ENCODE measurements around the gene UBE2N.
A peak's percentile ranks its signal among the peaks of the same experiment; 100 is the strongest.
"Not testable (repeated sequence)": the region's sequence is repeated elsewhere in the genome, so short reads cannot be mapped to it uniquely, and the experiment has no call there.

UBE2N gene

DNA sequence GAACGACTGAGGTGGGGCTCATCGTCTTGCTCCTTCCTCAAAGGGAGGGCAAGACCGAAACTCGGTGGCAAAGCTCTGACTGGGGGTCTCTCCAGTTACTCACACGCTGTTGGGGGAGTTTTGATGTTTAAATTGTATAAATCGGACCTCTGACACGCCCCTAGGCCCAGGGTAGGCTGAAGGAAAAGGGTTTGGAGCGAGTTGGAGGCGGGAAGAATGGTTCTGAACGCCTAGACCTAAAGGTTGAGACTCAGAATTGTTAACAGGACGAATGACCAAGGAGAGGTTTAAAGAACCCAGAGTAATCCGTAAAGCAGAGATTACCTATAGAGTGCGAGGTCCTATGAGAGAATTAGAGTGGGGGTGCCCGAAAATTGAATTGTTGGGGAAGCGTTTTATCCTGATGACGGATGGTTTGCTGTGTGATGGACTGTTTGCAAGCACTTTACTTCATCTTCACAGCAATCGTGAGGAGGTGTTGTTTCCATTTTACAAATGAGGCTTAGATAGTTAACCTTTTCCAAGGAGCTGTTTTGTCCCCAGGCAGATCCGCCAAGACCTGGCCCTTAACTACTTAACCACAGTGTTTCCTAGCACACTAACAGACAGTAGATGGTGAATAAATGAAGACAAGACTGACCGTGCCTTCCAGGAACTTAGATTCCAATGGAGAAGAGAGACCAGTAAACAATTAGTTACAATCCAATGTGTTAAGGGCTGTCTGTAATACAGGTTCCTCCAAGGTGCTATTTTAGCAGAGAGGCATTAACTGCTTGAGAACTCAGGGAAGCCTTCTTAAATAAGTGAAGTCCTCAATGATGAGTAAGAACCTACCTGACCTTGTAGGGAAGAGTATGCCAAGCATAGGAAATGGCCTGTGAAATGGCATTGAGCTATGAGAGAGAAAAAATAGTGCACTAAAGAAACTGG lies 929 bp upstream of the UBE2N start:
- peak; percentile 53 for DNase-seq

DNA sequence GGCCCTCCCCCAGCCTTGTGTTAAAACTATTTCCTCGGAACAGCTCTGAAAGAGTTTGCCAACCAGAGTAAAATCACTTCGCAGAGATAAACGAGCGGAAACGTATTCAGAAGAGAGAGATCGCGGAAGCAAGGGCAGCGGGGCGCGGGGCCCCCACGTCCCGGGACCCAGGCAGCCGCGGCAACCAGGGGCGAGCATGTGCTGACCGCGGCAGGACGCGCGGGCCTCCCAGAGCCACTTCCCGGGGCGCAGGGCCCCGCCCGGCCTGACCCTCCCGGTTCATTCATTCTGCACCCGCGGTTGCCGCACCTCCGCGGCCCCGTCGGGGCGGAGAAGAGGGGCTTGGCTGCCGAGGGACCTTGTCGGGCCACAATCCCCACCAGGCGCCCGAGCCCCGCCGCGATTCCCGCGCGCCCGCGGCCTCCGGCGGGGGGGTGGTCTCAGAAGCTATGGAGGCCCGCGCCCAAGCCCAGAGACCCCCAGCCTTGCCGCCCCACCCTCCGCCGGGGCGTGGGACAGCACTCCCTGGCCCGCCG lies 598 bp downstream of the UBE2N start:
- DNase-seq: no peak

DNA sequence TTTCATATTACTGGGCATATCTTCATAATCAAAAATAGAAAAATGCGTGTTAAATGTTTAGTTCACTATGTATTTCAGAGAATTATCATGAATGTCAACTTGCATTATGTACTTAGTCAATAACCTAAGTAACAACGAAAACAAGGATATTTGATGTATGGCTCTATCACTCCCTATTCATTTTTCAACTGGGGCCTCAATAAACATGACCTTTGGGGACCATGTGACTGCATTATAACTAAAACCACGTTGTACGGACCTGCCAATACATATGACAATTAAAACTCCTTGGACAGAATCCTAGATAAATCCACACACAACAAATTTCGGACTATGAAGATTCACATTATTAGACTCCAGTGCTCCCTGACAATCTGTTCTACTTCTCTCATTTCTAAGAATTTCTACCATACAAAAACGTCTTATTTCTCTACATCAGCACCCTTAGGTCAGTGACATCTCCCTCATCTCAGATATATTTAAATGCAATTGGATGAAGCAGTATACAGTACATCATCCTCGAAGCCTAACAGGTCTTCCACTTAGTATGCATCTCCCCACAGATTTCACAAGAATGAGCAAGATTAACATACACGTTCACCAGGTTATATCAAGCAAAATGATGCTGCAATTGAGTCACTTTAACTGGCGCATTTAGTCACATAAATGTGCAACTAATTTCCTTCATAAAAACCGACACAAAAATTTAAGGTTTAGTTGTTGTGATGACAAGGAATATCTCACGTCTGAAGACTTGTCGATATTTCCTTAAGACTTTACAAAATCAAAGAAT lies 1.5 kb downstream of the UBE2N start:
- no peak for DNase-seq

DNA sequence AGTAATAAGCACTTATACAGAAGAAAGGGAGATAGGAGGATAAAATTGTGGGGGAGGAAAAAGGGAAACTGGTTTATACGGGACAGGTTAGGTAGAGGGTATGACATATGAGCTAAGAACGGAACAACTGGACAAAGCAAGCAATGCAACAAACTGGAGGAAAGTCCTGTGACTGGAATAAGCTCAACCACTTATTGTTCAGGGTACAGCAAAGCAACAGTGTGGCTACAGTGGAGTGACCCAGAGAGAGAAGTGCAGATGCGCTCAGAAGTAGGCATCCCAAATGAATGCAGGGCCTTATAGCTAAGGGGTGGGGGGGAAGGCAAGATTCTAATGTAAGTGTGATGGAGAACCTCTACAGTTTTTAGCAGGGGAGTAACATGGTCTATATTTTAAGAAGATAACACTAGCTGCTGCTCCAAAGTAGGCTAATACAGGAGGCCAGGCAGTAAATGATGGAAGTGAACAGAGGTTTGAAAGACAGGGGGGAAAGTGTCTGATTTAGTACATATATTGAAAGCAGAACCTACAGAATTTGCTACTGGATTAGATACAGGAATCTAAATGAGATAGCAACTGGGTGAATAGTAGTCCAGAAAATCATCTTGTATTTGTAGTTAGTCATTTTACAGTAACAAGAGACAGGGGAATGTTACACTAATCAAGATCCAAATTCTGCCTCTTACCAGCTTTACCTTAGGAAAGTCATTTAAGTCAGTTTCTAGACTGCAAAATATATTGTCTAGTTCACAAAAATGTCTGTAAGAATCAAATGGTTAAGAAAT lies 3.3 kb downstream of the UBE2N start:
- no peak for DNase-seq

DNA sequence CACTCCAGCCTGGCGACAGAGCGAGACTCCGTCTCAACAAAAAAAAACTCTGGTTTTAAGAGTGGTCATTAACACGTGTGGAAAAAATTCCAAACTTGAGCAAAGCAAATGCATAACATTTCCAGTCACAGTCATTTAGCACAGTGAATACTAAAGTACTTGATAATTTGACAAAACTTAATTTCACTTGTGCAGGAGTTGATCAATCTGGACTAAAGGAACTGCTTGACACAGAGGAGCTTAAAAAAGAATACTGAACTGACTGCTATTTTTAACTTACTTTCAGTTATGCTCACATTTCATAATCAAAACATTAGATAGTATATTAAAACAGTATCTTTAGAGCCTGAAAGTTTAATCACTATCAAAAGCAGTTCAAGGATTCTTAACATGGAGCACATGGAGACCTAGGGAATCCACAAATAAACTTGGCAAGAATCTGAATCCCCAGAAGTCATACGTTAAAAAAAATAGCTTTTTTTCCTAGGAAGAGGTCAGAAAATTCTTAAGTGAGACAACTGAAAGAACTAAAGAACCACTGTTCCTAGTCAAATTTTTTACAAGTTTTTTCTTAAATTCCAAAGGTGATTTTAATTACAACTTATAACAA lies 7.4 kb downstream of the UBE2N start:
- DNase-seq: no peak

DNA sequence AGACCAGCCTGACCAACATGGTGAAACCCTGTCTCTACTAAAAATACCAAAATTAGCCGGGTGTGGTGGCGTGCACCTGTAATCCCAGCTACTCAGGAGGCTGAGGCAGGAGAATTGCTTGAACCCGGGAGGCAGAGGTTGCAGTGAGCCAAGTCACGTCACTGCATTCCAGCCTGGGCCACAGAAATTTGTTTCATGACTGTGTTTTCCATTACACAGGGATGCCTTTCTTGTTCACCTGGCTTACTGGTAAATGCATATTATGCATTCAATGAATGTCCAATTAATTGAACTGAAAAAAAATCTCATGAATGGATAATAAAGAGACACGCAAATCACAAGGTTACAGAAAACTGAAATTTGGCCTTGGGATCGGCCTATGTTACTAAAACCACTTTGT lies 9.7 kb downstream of the UBE2N start:
- not testable (repeated sequence) for DNase-seq

DNA sequence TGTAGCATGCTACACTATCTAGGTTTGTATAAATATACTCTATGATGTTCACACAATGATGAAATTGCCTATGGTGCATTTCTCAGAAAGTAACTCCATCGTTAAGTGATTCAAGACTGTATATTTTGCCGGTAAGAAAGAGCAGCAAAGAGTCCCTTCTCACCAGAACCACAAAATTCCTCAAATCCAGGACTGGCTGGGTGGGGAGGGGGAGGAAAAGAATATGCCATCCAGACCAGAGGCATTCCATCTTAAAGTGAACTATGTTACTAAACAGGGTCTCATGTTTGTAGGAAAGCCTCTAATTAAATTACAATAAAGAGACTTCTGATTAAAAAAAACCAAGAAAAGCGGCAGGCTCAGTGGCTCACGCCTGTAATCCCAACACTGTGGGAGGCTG lies 11.5 kb downstream of the UBE2N start:
- DNase-seq: no peak

DNA sequence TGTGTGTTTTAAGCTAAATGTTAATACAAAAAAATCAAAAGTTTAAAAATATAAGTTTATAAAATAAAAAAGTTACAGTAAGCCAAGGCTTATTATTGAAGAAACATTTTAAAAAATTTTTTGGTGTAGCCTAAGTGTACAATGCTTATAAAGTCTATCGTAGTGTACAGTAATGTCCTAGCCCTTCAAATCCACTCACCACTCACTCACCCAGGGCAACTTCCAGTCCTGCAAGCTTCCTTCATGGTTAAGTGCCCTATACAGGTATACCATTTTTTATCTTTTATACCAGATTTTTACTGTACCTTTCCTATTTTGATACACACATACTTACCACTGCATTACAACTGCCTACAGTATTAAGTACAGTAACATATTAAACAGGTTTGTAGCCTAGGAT lies 11.9 kb downstream of the UBE2N start:
- DNase-seq: no peak

DNA sequence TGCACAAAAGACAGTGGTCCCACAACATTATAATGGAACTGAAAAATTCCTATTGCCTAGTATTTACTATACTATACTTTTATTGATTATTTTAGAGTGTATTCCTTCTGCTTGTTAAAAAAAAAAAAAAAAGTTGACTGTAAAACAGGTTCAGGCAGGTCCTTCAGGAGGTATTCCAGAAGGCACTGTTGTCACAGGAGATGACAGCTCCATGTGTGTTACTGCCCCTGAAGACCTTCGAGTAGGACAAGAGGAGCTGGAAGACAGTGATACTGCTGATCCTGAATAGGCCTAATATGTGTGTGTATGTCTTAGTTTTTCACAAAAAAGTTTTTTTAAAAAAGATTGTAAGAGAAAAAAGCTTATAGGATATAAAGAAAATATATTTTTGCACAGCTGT lies 12.3 kb downstream of the UBE2N start:
- no peak for DNase-seq

DNA sequence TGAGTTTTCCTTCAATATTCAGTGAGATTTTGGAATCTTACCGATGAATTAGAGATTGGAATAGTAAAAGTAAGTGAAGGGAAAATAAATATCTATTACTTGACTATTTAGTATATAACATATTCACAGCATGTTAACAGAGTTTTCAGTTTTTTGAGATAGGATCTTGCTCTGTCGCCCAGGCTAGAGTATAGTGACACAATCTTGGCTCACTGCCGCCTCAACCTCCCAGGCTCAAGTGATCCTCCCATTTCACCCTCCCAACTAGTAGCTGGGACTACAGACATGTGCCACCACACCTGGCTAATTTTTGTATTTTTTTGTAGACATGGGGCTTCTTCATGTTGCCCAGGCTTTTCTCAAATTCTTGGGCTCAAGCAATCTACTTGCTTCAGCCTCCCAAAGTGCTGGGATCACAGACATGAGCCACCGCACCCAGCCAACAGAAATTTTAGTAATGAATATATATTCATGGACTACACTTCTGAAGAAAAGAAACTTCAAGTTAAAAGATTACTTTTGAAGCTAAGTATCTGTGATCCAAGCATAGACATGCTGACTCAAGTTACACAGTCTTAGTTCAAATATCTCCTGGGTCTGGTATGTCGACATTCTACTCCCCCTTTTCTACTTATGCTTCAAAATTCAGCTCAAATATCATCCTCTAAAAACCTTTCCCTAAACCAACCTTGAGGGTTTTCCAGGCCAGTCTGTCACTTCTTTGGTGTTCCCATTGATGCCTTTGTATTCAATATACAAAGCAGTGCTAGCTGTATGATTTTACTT lies 13.8 kb downstream of the UBE2N start:
- DNase-seq: no peak

DNA sequence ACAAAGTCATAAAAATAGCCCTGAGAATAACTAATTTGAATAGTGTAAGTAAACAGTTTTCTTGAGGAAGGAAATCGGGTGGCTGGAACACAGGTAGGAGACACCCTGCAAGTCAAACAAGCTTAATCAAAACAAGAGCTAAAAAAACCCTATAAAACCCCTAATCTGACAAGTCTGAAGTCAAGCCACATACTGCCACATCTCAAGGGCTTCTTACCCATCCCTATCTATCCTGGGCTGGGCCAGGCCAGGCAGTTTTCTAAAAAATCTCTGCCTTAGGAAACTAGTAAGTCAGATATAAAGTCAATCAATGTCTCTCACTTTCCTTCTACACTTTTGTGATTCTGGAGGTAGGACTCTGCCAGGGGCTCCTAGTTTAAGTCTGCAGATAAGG lies 15.3 kb downstream of the UBE2N start:
- DNase-seq: no peak

DNA sequence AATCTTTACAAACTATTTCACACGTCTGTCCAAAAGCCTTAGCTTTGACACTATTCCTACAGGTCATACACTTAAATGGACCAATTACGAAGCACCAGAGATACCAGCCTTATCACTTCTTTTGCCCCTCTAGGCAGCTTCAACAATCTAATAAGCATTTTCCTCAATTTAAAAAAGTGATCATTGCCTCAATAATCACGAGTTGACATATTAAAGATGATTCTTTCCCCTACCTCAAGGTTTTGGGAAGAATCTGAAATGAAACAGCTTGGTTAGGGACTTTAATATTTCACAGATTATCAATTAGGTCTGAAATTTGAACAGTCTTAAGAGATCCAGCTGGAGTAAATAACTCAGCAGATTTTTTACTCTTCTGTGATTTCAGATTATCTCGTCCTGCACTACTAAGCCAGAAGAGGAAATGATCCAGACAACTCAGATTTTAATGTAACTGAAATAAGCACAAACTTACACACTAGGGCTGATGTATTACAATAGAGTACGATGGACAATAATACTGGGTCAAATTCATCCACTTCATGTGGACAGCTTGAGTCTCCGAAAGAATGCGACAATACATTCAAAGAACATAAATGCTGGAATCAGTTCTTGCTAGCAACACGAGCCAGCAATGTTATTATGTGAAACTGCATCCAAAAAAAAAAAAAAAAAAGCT lies 15.9 kb downstream of the UBE2N start:
- DNase-seq: no peak

DNA sequence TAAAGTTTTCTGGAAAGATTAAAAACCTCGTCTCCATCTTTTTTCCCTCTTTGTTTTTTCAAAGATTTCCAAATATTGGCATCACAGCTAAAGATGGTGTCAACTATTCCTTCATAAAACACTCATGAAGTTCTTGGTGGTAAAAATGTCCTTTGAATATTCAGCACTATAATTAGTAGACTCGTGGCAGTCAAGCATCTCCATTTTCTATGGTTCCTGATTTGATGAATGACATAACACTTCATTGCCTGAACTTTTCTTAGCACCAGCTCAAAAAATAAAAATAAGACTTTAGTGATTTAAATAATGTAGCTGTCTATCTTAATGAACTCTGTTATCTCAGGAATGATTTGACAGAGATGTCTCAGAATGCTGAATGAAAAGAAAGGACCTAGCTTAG lies 19.7 kb downstream of the UBE2N start:
- DNase-seq: no peak

DNA sequence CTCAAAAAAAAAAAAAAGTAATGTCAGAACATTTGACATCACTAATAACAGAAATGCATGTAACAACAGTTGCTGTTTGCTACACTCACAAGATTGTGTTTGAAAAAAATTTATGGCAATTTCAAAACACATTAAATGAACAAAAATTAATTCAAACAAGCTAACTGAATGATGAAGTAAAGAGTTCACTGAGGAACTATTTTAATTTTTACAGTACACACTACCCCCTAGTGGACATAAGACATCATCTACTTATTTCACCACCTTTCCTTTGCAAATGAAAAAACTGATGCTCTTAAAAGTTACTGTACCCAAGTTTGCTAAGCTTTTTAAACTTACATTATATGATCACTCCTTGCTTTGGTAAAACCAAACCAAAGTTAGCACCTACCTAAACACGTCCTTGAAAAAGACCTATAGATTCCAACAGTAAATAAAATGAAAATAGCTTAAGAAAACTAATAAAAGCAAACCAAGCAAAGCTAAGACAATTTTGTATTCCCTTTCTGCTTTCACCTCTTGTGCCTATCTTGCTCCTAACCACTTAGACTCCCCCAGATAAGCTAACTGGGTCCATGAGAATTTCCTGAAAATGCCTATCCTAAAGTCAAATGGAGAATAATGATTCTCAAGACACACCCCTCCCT lies 22.2 kb downstream of the UBE2N start:
- peak; percentile 19 for DNase-seq

DNA sequence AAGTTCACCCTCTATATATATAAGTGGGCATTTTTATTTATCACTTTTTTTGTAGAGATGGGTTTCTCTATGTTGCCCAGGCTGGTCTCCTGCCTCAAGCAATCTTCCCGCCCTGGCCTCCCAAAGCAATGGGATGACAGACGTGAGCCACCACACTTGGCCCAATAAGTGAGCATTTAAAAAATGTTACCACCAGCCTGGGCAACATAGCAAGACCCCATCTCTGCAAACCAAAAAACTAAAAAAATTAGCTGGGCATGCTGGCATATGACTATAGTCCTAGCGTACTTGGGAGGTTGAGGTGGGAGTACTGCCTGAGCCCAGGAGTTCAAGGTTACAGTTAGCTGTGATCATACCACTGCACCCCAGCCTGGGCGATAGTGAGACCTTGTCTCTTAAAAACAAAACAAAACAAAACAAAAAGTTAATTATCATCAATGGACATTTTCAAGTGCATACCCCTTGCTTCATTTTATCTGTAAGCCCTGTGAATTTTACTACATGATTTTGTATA lies 23.7 kb downstream of the UBE2N start:
- no peak for DNase-seq

DNA sequence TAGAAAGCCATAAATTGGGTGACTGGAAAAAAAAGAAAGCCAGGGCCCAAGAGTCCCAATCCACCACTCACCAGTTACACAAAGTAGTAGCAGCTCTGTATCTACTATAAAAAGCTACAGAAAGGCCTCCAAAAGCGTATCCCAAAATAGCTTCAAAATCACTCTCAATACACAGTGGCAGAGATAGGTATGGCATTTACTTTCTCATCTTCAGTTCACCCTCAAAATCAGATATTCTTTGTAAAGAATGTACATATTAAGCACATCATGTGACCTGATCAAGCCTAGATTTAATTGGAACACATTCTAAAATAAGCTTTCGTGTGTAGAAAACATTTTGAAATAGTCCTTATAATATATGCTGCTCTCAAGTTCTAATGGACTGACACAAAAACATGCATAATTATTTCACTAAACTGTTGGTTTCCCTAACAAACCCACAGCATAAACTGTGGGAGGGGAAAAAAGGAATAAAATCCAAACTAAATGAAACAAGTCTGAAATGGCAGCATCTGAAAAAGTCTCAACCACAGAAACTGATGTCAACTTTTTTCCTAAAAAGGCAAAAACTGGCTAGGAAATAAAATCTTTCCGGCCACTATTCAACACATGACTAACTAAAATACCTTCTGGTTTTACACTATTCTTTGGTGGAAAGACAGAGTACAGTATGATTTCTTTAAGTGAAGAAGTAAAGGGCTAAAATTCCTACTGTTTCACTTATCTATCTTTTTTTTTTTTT lies 25.9 kb downstream of the UBE2N start:
- DNase-seq: no peak

DNA sequence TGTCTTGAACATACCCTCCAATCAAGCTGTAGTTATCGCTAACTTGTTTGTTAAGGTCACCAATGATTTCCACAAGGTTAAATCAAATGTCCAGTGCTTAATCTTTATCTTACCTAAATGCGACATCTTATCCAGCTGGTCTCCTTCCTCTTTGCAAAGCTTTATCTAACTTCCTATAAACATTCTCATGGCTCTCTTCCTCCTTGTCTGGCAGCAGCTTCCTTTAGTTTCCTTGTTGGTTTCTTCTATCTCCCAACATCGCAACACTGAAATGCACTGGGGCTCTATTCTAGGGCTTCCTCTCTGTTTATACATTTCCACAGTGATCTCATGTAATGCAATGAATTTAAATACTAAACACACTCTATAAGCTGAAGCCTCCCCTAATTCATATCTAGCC lies 28.7 kb downstream of the UBE2N start:
- DNase-seq: no peak

DNA sequence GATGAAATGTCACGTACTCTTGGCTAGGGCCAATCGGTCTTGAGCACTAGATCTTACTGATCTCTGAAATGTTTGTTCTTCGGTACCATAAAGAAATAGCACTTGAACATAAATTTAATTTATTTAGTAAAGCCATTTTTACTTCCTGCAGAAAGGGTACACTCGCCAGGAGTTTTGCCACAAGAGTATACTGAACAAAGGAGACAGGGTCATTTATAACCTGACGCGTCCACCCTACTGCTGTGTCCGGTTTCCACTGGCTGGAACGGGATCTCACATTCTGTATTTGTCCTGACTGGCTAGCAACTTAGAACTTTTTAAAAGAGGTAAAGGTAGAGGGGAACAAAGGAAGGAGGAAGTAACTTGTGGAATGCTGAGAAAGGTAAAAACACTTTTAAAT lies 29.4 kb downstream of the UBE2N start:
- DNase-seq: not testable (repeated sequence)

DNA sequence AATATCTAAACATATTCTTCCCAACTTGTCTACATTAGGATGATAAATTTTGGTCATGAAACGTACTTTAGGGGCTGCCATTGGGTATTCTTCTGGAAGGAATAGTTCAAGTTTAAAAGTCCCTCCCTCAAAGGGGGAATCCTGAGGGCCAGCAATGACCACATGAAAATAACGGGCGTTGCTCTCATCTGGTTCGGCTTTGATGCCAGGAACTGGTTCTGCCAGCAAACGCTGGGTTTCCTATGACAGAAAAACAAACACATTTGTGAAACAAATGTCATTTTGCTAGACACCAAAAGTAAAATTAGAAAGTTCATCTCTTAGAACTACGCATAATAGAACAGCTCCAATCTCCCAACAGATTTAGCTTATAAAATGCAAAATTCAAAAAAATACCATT lies 30.7 kb downstream of the UBE2N start:
- DNase-seq: not testable (repeated sequence)
